ENCODE measurements around the gene PDCD4. TPM values are rescaled to one million over a fixed set of nuclear protein-coding genes. Genes with fewer than 3 reads are reported as not detected.

Gene PDCD4
- total RNA-seq, 1 experiment from 2014 or later = 32.7 TPM

- TF ChIP-seq AFF4 (CRISPR knock-in tag; IDR thresholded peaks at IDR 0.05; ENCODE audit: borderline replicate concordance) = no peak
- TF ChIP-seq NR2C2 (CRISPR knock-in tag; IDR thresholded peaks at IDR 0.05) = no peak
- no peak for TF ChIP-seq USF2 (CRISPR knock-in tag; IDR thresholded peaks at IDR 0.05)
- no peak for TF ChIP-seq ZNF317 (CRISPR knock-in tag; IDR thresholded peaks at IDR 0.05; ENCODE audit: borderline replicate concordance, low read depth)
- no peak for TF ChIP-seq FOXK1 (CRISPR knock-in tag; IDR thresholded peaks at IDR 0.05)
- no peak for TF ChIP-seq MXD4 (CRISPR knock-in tag; IDR thresholded peaks at IDR 0.05; ENCODE audit: borderline replicate concordance)
- TF ChIP-seq CDX4 (CRISPR knock-in tag; IDR thresholded peaks at IDR 0.05; ENCODE audit: borderline replicate concordance) = no peak
These were observed 75.4 kb downstream of the PDCD4 start (continued) for GRCh38 chr10:110947061-110947595.

Other genes starting within 250 kb of the PDCD4 start
- gene RBM20, start 227.6 kb upstream of the PDCD4 start, total RNA-seq (2021) = 0.37 to 0.52 TPM (median 0.41 TPM) in 3 replicates
- gene BBIP1, start 47.3 kb downstream of the PDCD4 start, total RNA-seq (2021) = 19.0 to 26.7 TPM (median 23.3 TPM) in 3 replicates
- gene SHOC2, start 47.7 kb downstream of the PDCD4 start, total RNA-seq (2021) = 21.6 to 24.7 TPM (median 23.6 TPM) in 3 replicates
- 1.7 to 2.1 TPM (median 1.7 TPM) in 3 replicates for gene ADRA2A, start 205.1 kb downstream of the PDCD4 start, total RNA-seq (2021)

Measured in WTC11 (cell line).